Astrocyte (in vitro differentiated cells and primary cell): ENCODE measurements around the gene MATN1.

ENCODE experiments used
- CTCF ChIP-seq: IDR thresholded peaks from 2 replicates; pipeline ENCODE4 v1.5.1; 2011; ENCODE audit warnings: low read depth, mild to moderate bottlenecking, inconsistent platforms, low read length, moderate library complexity; ENCODE audit not compliant: insufficient read depth
- EZH2 ChIP-seq: IDR thresholded peaks from 2 replicates; pipeline ENCODE4 v1.6.1; 2012; ENCODE audit warnings: mild to moderate bottlenecking, low read length, inconsistent platforms; ENCODE audit not compliant: insufficient read depth

- no peak for TF ChIP-seq CTCF
- TF ChIP-seq EZH2: no peak
Observed at GRCh38 chr1:30679976-30680305, 43.4 kb downstream of the MATN1 start.
